Neural progenitor cell (in vitro differentiated cells): ENCODE measurements around the gene CARD19.

Source experiments
- CTCF ChIP-seq: fragments of 200-600 bp; sonication (generic); IDR thresholded peaks from 2 replicates; pipeline ENCODE4 v1.5.1; 2017; ENCODE audit warnings: antibody characterized with exemption, mild to moderate bottlenecking
- EZH2 ChIP-seq: fragments of 200-600 bp; sonication (generic); IDR thresholded peaks from 2 replicates; pipeline ENCODE4 v1.6.1; 2017; ENCODE audit warnings: antibody characterized with exemption, mild to moderate bottlenecking, moderate library complexity
- EZH2phosphoT487 ChIP-seq: fragments of 200-600 bp; sonication (generic); IDR thresholded peaks from 2 replicates; pipeline ENCODE4 v1.6.1; 2017; ENCODE audit warnings: antibody characterized with exemption

GRCh38 chr9:93077811-93078210, 18.2 kb upstream of the CARD19 start:
- TF ChIP-seq CTCF (no peak), EZH2 (no peak), EZH2phosphoT487 (no peak)
